Measurements from ENCODE around the gene BACH2.

GRCh38 chr6:90151576-90152422 lies 144.8 kb downstream of the BACH2 start:
- TF ChIP-seq CTCF (IDR thresholded peaks at IDR 0.05; ENCODE audit: low read depth, low read length, poor library complexity, severe bottlenecking) = no peak
- TF ChIP-seq EZH2phosphoT487 (IDR thresholded peaks at IDR 0.05; ENCODE audit: borderline replicate concordance, low read length) = no peak
